HG02885 (cell line): ENCODE results near the gene CCNB2.
"Not testable (repeated sequence)": the region's sequence is repeated elsewhere in the genome, so short reads cannot be mapped to it uniquely, and the experiment has no call there.

Experiments used
- ATAC-seq: cut with Tn5 transposase; IDR thresholded peaks from one replicate; pipeline ENCODE4 v1.9.1; 2021; ENCODE audit warnings: mild to moderate bottlenecking; ENCODE audit not compliant: unreplicated experiment, poor library complexity

CCNB2 gene

DNA sequence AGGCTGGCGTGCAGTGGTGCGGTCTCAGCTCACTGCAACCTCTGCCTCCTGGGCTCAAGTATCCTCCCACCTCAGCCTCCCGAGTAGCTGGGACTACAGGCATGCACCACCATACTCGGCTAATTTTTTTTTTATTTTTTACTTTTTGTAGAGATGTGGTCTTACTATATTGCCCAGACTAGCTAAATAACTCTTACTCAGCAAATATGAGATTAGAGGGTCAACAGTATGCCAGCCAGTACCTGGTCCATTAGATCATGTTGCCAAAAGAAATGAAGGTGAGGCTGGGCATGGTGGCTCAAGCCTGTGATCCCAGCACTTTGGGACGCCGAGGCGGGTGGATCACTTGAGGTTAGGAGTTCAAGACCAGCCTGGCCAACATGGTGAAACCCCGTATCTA is 57.1 kb downstream of the CCNB2 start:
- not testable (repeated sequence) for ATAC-seq

DNA sequence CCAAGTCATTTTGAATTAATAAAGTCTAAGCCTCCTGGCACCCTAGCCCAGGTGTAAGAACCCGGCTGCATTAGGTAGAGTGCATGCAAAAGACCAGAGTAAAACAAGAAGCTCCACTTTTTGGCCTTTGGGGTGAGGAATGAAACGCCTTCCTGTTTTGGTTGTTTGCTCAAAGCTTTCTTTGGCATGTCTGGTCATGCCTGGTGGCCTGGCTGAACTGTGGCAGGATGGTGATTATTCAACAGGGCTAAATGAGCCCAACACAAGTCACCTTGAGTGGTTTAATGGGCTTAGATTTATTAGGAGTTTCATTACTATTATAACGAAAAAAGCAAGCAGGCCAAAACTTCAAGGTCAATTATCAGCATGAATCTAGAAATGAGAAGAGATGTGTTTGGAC is 60.8 kb downstream of the CCNB2 start:
- ATAC-seq = no peak

GRCh38 chr15:59166166-59166565 is 61.2 kb downstream of the CCNB2 start:
- no peak for ATAC-seq

- no peak for ATAC-seq
Measured at GRCh38 chr15:59166601-59167265, 61.8 kb downstream of the CCNB2 start.

- ATAC-seq = no peak
Measured at GRCh38 chr15:59168536-59168935, 63.6 kb downstream of the CCNB2 start.

DNA sequence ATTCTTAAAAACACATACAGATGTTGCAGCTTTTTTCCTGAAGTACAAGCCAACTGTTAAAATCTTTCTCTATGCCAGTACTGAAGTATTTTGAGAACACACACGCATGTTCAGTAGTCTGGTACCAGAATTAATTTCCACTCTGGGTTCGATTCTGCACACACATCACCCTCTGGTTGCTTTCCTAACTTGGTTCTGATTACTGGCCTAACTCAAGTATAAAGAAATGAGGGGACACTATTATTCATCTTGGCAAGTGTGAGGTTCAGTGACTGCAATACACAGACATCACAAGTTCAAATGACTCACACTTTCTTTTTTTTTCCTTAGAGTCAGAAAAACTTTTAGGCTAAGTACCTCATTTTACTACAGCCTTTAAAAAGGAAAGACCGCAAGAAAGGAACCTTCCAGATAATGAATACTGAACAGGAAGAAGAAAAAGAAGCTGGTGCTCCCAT is 64.3 kb downstream of the CCNB2 start:
- no peak for ATAC-seq

GRCh38 chr15:59170295-59171066 is 65.5 kb downstream of the CCNB2 start:
- ATAC-seq = no peak

- no peak for ATAC-seq
Measured at GRCh38 chr15:59171067-59171397, 66.1 kb downstream of the CCNB2 start.

DNA sequence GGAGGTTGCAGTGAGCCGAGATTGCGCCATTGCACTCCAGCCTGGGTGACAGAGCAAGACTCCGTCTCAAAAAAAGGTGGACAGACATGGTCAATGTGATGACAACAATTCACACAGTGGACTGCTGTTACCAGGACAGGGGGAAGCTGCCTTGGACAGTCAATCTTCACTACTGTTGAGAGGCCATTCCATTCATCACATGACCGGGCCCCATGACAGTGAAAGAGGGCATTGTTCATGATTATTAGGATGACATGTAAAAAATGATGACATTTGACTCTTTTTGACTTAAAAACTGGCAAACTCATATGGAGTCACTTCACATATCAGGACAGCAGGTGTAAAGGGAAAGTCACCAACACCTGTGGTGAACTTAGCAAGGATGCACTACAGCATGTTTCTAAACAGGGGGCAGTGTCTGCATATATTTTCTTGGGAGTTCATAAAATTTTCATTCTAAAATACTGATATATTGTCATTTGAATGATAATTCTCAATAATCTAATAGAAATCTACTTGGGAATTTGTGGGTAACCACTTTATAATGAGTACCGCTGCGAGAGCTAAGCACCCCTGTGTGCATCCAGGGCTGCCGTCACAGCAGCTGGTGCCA is 67.4 kb downstream of the CCNB2 start:
- no peak for ATAC-seq

DNA sequence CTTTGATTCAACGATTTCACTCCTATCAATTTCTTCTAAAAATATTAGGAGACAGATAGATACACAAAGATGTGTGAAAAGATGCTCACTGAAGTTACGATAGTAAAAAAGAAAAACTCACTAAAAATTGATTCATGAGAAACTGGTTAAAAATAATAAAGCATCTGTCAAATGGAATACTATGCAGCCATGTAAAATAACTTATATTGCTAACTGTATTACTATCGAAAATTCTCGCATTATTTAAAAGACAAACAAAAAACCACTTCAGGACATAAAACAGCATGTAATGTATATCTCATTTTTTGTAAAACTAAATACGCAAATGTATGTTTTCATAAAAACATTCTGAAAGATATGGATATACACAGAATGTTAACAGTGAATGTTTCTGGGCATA is 68.2 kb downstream of the CCNB2 start:
- no peak for ATAC-seq

DNA sequence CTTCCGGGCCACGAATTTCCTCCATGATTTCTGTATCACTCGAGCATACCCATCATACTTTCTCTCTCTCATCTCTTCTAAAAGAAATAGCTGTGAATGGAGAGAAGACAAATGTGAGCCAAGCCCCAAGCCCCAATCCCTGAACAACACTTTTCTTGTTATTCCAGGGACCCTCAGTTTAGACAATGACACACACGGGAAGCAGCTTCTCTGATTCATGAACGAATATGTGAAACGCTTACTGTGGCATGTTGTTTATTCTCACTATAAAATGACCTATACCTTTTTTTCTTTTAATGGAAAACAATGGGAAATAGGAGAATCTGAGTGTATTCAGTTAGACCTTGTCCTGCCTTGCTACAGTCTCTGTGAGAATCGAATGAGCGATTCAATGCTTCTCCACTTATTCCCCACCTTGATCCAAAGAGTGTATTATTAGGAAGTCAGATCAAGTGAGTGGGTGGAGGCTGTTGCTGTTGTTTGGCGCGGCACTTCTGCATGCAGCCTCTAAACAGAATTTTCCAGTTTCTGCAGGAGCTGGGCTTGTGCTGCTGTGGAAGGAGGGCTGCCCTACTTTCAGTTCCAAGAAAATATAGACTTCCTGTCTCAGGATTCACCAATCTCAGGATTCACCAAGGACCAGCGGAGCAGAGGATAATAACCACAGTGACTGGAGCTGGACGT is 69.3 kb downstream of the CCNB2 start:
- no peak for ATAC-seq
